KMS-11 (cell line): ENCODE measurements around the gene EEFSEC.

Experiments
- H2AFZ ChIP-seq: fragments of 200-600 bp; sonication (generic); 2 replicates; pipeline ENCODE4 v1.6.1; 2016; ENCODE audit warnings: antibody characterized with exemption, mixed run types, low read depth
- H3K27ac ChIP-seq: fragments of 200-600 bp; sonication (generic); 2 replicates; pipeline ENCODE4 v1.6.1; 2016; ENCODE audit warnings: mild to moderate bottlenecking, mixed run types
- H3K27me3 ChIP-seq: fragments of 200-600 bp; sonication (generic); 2 replicates; pipeline ENCODE4 v1.6.1; 2017; ENCODE audit warnings: mild to moderate bottlenecking, low read depth, mixed run types, moderate library complexity; ENCODE audit not compliant: insufficient read depth
- H3K36me3 ChIP-seq: fragments of 200-600 bp; sonication (generic); 2 replicates; pipeline ENCODE4 v1.6.1; 2017; ENCODE audit warnings: mild to moderate bottlenecking, mixed run types; ENCODE audit not compliant: insufficient read depth
- H3K4me1 ChIP-seq: fragments of 200-600 bp; sonication (generic); 2 replicates; pipeline ENCODE4 v1.6.1; 2016; ENCODE audit warnings: mild to moderate bottlenecking, low read depth, mixed run types; ENCODE audit not compliant: poor library complexity, severe bottlenecking
- H3K4me2 ChIP-seq: fragments of 200-600 bp; sonication (generic); 2 replicates; pipeline ENCODE4 v1.7.0; 2016; ENCODE audit warnings: mild to moderate bottlenecking, mixed run types
- H3K4me3 ChIP-seq: fragments of 200-600 bp; sonication (generic); IDR thresholded peaks from 2 replicates; pipeline ENCODE4 v1.6.1; 2017; ENCODE audit warnings: low read depth, low read length, mixed read lengths; ENCODE audit not compliant: insufficient read depth
- H3K79me2 ChIP-seq: fragments of 200-600 bp; sonication (generic); 2 replicates; pipeline ENCODE4 v1.6.1; 2016; ENCODE audit warnings: low read depth, mixed run types; ENCODE audit not compliant: insufficient read depth
- H3K9ac ChIP-seq: fragments of 200-600 bp; sonication (generic); 2 replicates; pipeline ENCODE4 v1.6.1; 2016; ENCODE audit warnings: mild to moderate bottlenecking, mixed run types
- H4K20me1 ChIP-seq: fragments of 200-600 bp; sonication (generic); 2 replicates; pipeline ENCODE4 v1.6.1; 2016; ENCODE audit warnings: mild to moderate bottlenecking, mixed run types; ENCODE audit not compliant: insufficient read depth
- TF ChIP-seq, protein P1 (sequence below): fragments of 200-600 bp; sonication (generic); conservative IDR thresholded peaks from 2 replicates; pipeline ENCODE4 v1.6.1; 2017; ENCODE audit warnings: low read depth, mild to moderate bottlenecking, antibody characterized with exemption, low read length, moderate library complexity, mixed read lengths

EEFSEC gene

DNA sequence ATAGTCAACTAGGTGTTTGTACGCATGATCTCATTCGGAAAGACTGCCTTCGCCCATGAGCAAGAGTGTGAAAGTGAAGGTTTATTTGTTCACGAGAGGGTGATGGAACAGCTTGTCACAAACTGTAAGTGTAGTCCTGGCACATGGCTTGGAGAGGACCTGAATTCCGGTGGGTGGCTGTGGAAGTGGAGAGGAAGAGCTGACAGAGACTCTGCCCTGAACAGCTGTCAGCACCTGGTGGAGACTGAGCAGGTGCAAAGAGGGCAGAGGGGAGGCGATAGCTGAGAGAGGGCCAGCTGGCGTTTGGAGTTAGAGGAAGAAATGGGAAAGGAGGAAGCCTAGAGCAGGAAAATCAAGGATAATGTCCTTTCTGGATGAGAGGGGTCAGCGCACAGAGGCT is 155.7 kb downstream of the EEFSEC start:
- TF ChIP-seq, protein P1, sequence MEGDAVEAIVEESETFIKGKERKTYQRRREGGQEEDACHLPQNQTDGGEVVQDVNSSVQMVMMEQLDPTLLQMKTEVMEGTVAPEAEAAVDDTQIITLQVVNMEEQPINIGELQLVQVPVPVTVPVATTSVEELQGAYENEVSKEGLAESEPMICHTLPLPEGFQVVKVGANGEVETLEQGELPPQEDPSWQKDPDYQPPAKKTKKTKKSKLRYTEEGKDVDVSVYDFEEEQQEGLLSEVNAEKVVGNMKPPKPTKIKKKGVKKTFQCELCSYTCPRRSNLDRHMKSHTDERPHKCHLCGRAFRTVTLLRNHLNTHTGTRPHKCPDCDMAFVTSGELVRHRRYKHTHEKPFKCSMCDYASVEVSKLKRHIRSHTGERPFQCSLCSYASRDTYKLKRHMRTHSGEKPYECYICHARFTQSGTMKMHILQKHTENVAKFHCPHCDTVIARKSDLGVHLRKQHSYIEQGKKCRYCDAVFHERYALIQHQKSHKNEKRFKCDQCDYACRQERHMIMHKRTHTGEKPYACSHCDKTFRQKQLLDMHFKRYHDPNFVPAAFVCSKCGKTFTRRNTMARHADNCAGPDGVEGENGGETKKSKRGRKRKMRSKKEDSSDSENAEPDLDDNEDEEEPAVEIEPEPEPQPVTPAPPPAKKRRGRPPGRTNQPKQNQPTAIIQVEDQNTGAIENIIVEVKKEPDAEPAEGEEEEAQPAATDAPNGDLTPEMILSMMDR: no peak

DNA sequence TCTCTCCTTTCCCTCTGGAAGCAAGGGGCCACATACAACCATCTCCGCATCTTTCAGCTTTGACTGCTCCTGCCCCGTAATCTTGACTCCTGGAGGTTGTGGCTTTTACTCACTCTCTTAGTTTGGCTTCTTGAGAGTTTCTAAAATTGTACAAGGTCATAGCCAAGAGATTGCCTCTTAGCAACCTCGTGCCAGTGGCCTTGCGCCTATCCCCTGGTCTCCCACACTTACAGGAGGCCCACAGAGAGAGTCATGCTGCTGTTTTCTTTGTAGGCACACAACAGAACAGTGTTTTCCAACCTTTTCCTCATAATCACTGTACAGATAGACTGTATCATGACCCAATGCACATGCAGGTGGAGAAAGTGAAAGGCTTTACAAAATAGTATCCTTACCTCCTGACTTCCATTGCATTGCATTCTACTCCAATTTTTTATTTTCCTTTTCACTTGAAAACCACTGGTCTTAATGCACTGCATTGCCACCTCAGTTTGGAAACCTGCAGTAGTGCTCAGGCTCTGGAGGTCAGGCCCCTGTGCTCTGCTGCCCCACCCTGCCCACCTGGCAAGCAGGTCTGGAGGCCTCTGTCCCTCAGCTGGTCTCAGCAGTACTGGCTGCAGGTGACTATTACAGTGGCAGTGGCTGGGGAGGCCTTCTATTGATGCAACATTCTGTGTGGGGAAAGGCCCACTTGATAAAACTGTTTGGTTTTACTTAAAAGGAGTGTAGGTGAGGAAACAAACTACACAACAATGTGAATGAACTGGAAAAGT is 157.2 kb downstream of the EEFSEC start:
- Histone ChIP-seq H4K20me1 (no peaks in the 10 kb centered on the region), H3K4me1 (no peaks in the 10 kb centered on the region), H3K4me3 (no peak overlapping the region), H3K79me2 (no peaks in the 10 kb centered on the region), H3K36me3 (no peaks in the 10 kb centered on the region), H2AFZ (no peak overlapping the region), H3K27me3 (no peaks in the 10 kb centered on the region), H3K27ac (no peak overlapping the region), H3K9ac (no peak overlapping the region), H3K4me2 (no peak overlapping the region)
- TF ChIP-seq, protein P1: no peak

More for the DNA sequence above, 155.7 kb downstream of the EEFSEC start:
- H4K20me1 ChIP-seq: no peaks in the 10 kb centered on the region
- no peaks in the 10 kb centered on the region for H3K4me1 ChIP-seq
- H2AFZ ChIP-seq: no peak overlapping the region
- no peak overlapping the region for H3K4me3 ChIP-seq
- no peak overlapping the region for H3K27ac ChIP-seq
- no peaks in the 10 kb centered on the region for H3K36me3 ChIP-seq
- H3K79me2 ChIP-seq: no peaks in the 10 kb centered on the region
- no peak overlapping the region for H3K9ac ChIP-seq
- H3K4me2 ChIP-seq: no peak overlapping the region
- no peaks in the 10 kb centered on the region for H3K27me3 ChIP-seq

DNA sequence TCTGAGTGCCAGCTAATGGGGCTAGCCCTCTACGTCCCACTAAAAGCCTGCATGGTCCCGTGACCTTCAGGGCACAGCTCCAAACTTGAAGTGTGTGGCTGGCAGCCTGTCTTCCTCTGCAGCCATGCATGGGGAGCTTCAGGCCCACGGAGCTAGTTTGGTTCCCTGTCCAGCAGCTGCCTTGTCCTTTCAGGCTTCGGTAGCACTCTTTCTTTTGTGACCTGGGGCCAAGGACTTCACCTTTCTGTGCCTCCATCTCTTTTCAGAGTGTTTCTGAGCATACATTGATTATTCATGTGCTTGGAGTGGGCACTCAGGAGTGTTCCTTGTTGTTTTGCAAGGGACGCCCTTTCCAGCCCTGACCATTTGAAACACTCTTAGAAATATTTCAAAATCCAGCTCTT is 158.2 kb downstream of the EEFSEC start:
- Histone ChIP-seq H3K79me2 (no peaks in the 10 kb centered on the region), H3K4me3 (no peak overlapping the region), H3K27me3 (no peaks in the 10 kb centered on the region), H2AFZ (no peak overlapping the region), H3K4me1 (no peaks in the 10 kb centered on the region), H3K27ac (no peak overlapping the region), H3K36me3 (no peaks in the 10 kb centered on the region), H4K20me1 (no peaks in the 10 kb centered on the region), H3K9ac (no peak overlapping the region), H3K4me2 (no peak overlapping the region)
- TF ChIP-seq, protein P1: no peak

DNA sequence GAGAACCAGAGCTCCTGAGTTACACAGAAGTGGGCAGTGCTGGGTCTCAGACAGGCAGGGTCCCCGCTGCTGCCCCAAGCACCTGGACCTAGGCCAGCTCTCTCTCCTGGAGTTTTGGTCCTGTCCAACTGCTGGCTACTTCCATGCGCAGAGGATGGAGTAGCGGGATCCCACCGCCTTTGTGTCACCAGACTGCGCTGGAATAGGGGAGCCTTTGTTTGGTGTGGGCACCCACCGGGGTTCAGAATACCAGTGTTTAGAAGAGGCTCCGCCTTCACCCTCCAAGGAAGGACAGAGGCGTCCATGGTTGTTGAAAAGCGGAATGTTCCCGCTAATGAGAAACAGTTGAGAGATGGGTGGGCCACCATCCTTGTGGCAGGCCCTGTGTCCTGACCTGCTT is 159.0 kb downstream of the EEFSEC start:
- Histone ChIP-seq H3K4me1 (no peaks in the 10 kb centered on the region), H4K20me1 (no peaks in the 10 kb centered on the region), H3K4me2 (no peak overlapping the region), H3K79me2 (no peaks in the 10 kb centered on the region), H3K4me3 (no peak overlapping the region), H3K27ac (no peak overlapping the region), H2AFZ (no peak overlapping the region), H3K9ac (no peak overlapping the region), H3K36me3 (no peaks in the 10 kb centered on the region), H3K27me3 (no peaks in the 10 kb centered on the region)
- TF ChIP-seq, protein P1: no peak
